ENCODE measurements around the gene HSD17B2.

The HSD17B2 gene

DNA sequence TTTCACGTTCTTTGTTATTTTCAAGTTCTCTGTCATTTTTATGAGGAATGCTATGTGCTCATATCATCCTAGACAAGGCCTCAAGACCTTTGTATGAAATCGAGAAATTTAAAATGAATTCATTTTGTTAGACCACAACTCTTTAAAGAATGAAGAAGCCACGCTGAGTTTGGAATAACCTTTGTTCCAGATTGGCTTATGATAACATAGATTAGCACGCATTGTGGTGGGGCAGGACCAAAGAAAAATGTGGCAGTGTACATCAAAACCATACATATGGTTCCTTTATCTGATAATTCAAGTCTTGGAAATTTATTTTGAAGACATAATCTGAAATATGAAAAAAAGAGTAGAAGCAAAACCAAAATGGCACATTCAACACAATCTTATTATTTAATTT lies 2.2 kb downstream of the HSD17B2 start:
- TF ChIP-seq ZFP3 (CRISPR knock-in tag; IDR thresholded peaks at IDR 0.05) (no peak), TCF4 (CRISPR knock-in tag; IDR thresholded peaks at IDR 0.05; ENCODE audit: borderline replicate concordance) (no peak), POU6F1 (CRISPR knock-in tag; IDR thresholded peaks at IDR 0.05; ENCODE audit: borderline replicate concordance, low read depth) (no peak), TSHZ2 (CRISPR knock-in tag; IDR thresholded peaks at IDR 0.05) (no peak), ARNTL (CRISPR knock-in tag; IDR thresholded peaks at IDR 0.05; ENCODE audit: borderline replicate concordance, low read depth) (no peak)
- TF ChIP-seq, protein P1, sequence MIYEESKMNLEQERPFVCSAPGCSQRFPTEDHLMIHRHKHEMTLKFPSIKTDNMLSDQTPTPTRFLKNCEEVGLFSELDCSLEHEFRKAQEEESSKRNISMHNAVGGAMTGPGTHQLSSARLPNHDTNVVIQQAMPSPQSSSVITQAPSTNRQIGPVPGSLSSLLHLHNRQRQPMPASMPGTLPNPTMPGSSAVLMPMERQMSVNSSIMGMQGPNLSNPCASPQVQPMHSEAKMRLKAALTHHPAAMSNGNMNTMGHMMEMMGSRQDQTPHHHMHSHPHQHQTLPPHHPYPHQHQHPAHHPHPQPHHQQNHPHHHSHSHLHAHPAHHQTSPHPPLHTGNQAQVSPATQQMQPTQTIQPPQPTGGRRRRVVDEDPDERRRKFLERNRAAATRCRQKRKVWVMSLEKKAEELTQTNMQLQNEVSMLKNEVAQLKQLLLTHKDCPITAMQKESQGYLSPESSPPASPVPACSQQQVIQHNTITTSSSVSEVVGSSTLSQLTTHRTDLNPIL (CRISPR knock-in tag; IDR thresholded peaks at IDR 0.05; ENCODE audit: low read depth): no peak
- TF ChIP-seq, protein P2, sequence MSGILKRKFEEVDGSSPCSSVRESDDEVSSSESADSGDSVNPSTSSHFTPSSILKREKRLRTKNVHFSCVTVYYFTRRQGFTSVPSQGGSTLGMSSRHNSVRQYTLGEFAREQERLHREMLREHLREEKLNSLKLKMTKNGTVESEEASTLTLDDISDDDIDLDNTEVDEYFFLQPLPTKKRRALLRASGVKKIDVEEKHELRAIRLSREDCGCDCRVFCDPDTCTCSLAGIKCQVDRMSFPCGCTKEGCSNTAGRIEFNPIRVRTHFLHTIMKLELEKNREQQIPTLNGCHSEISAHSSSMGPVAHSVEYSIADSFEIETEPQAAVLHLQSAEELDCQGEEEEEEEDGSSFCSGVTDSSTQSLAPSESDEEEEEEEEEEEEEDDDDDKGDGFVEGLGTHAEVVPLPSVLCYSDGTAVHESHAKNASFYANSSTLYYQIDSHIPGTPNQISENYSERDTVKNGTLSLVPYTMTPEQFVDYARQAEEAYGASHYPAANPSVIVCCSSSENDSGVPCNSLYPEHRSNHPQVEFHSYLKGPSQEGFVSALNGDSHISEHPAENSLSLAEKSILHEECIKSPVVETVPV (CRISPR knock-in tag; IDR thresholded peaks at IDR 0.05): no peak
- ATAC-seq: no peak

- TF ChIP-seq PATZ1 (CRISPR knock-in tag; IDR thresholded peaks at IDR 0.05; ENCODE audit: borderline replicate concordance) (no peak), OSR1 (CRISPR knock-in tag; IDR thresholded peaks at IDR 0.05) (no peak), ARNTL (CRISPR knock-in tag; IDR thresholded peaks at IDR 0.05; ENCODE audit: borderline replicate concordance, low read depth) (no peak), POU6F1 (CRISPR knock-in tag; IDR thresholded peaks at IDR 0.05; ENCODE audit: borderline replicate concordance, low read depth) (no peak), TOX (CRISPR knock-in tag; IDR thresholded peaks at IDR 0.05; ENCODE audit: borderline replicate concordance) (no peak), BACH2 (CRISPR knock-in tag; IDR thresholded peaks at IDR 0.05; ENCODE audit: borderline replicate concordance) (no peak), ESRRG (CRISPR knock-in tag; IDR thresholded peaks at IDR 0.05) (no peak), TCF4 (CRISPR knock-in tag; IDR thresholded peaks at IDR 0.05; ENCODE audit: borderline replicate concordance) (no peak), ZFP30 (CRISPR knock-in tag; IDR thresholded peaks at IDR 0.05) (no peak), ZNF70 (CRISPR knock-in tag; IDR thresholded peaks at IDR 0.05) (no peak), SNAI2 (CRISPR knock-in tag; IDR thresholded peaks at IDR 0.05) (no peak)
- TF ChIP-seq, protein P1 (CRISPR knock-in tag; IDR thresholded peaks at IDR 0.05; ENCODE audit: low read depth): no peak
- no peak for ATAC-seq
Observed at GRCh38 chr16:82037666-82038065, 2.6 kb downstream of the HSD17B2 start.

GRCh38 chr16:82040296-82040695 lies 5.2 kb downstream of the HSD17B2 start:
- TF ChIP-seq PATZ1 (CRISPR knock-in tag; IDR thresholded peaks at IDR 0.05; ENCODE audit: borderline replicate concordance) (no peak), TOX (CRISPR knock-in tag; IDR thresholded peaks at IDR 0.05; ENCODE audit: borderline replicate concordance) (no peak), ISL1 (CRISPR knock-in tag; IDR thresholded peaks at IDR 0.05) (no peak), ZNF70 (CRISPR knock-in tag; IDR thresholded peaks at IDR 0.05) (no peak)
- no peak for ATAC-seq
